Measurements from ENCODE around the gene DRC1.

DRC1 gene

DNA sequence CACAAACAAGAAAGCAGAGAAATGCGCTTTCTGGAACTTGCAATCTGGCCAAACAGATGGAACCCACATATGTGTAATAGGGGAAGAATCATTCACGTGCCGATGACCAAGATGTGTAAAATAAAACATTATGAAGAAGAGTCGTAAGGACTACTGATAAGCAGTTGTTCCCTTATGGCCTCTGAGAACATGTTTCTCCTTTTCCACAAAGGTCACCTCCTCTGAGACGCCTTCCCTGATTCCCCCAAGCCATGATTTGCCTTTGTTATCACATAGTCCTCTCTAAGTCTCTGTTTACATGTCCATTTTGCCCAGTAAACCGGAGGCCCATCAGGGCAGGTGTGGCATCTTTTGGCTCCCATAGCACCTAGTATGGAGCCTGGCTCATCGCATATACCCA, 68.2 kb downstream of the DRC1 start:
- DNase-seq (ENCODE audit: low spot score), result no peak
- no peak overlapping the region for H3K27ac ChIP-seq
- no peak for TF ChIP-seq CTCF (conservative IDR thresholded peaks at IDR 0.05; ENCODE audit: low read depth)
- ChIA-PET CTCF (interaction anchor here (0.9 to 1.7 kb wide), 2 partner anchors 107 to 140 kb away, joined by 6 to 7 read pairs; no protein-coding TSS in a partner anchor), POLR2A (ENCODE audit: low non-redundant PET) (no interaction called here)

DNA sequence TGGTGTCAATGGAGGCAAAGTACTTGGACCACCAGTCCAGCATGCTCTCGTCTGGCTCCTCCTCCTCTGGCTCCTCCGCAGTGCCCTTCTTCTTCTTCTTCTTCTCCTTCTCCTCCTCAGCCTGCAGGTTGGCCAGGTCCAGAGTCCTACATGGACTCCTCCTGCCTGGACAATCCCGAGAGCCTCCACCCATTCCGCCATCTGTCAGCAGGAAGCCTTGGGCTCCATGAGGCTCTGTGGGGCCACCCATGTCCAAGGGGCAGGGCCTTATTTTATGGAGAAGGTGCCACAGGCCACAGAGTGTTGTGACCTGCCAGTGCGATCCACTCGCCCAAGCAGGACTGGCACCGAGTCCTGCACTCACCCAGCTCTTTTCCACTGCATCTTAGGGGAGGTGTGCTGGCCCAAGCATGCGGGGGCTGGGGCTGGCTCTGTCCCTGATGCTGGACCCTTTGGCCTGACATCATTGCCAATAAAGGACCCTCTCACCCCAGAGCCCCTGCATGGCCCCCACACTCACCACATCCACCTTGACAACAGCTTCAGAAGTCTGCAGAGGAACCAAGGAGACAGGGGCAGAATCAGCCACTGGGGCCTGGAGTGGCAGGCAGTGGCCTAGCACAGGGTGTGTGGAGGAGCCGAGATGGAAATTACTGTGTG, 69.0 kb downstream of the DRC1 start:
- CTCF ChIA-PET, result interaction anchor here (0.9 to 1.7 kb wide), 2 partner anchors 107 to 140 kb away, joined by 6 to 7 read pairs; no protein-coding TSS in a partner anchor
- no peak for TF ChIP-seq CTCF (conservative IDR thresholded peaks at IDR 0.05; ENCODE audit: low read depth)
- DNase-seq (ENCODE audit: low spot score), result no peak
- H3K27ac ChIP-seq, result no peak overlapping the region
- POLR2A ChIA-PET (ENCODE audit: low non-redundant PET), result no interaction called here

DNA sequence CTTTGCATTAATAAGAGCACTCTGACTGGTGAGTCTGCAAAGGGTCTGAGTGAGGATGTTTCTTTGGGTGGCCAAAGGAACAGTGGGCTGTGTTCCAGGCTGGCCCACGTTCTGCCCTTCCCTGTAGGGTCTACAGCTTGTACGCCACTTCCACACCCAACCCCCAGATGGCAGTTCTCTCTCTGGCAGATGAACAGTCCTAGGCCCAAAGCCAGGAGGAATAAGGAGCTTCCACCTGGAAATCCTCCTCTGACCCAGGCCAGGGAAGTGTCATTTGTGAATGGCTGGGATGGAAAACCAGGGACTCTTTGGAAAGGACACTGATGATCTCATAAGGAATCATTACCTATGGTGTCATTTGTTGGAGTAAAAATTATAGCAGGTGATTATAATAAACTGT, 69.6 kb downstream of the DRC1 start:
- no peak overlapping the region for H3K27ac ChIP-seq
- CTCF ChIA-PET, result interaction anchor here (1.7 kb wide), 1 partner anchor 106 kb away, joined by 7 read pairs; no protein-coding TSS in a partner anchor
- no peak for DNase-seq (ENCODE audit: low spot score)
- TF ChIP-seq CTCF (conservative IDR thresholded peaks at IDR 0.05; ENCODE audit: low read depth), result no peak
- POLR2A ChIA-PET (ENCODE audit: low non-redundant PET), result no interaction called here

GRCh38 chr2:26471766-26472706, 70.3 kb downstream of the DRC1 start:
- no peak for DNase-seq (ENCODE audit: low spot score)
- CTCF ChIA-PET, result interaction anchor here (0.7 kb wide), 1 partner anchor 72 kb away, joined by 3 read pairs; no protein-coding TSS in a partner anchor
- TF ChIP-seq CTCF (conservative IDR thresholded peaks at IDR 0.05; ENCODE audit: low read depth), result no peak
- POLR2A ChIA-PET (ENCODE audit: low non-redundant PET), result no interaction called here
- no peak overlapping the region for H3K27ac ChIP-seq

- CTCF ChIA-PET, result interaction anchor here (0.7 kb wide), 1 partner anchor 73 kb away, joined by 3 read pairs; no protein-coding TSS in a partner anchor
- DNase-seq (ENCODE audit: low spot score), result no peak
- POLR2A ChIA-PET (ENCODE audit: low non-redundant PET), result no interaction called here
- no peak overlapping the region for H3K27ac ChIP-seq
- TF ChIP-seq CTCF (conservative IDR thresholded peaks at IDR 0.05; ENCODE audit: low read depth), result no peak
Observed at GRCh38 chr2:26472821-26473655, 71.3 kb downstream of the DRC1 start.

DNA sequence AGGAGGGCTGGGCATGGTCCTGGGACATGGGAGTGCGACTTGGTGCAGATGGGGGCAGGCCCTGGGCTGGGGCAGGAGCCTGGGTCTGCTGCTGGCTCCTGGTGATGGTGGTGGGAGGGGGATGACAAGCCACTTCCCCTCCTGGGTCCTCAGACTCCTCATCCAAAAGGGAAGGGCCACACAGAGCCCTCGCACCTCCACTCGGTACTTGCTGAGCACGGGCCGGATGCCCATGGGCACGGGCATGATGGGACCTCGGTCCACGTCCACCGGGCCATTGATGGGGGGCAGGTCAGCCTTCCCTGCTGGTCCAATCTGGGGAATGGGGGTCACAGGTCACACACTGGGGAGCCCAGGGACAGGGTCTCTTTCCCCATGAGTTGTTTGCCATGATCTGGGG, 72.1 kb downstream of the DRC1 start:
- no peak for DNase-seq (ENCODE audit: low spot score)

More for the DNA sequence above, 72.1 kb downstream of the DRC1 start:
- ChIA-PET POLR2A (ENCODE audit: low non-redundant PET) (no interaction called here), CTCF (no interaction called here)
- no peak for TF ChIP-seq CTCF (conservative IDR thresholded peaks at IDR 0.05; ENCODE audit: low read depth)
- H3K27ac ChIP-seq, result no peak overlapping the region

Measured in RWPE1 (cell line).